ENCODE measurements around the gene SH2D6.

GRCh38 chr2:85369500-85369899 lies 49.0 kb upstream of the SH2D6 start:
- TF ChIP-seq CTCF (IDR thresholded peaks at IDR 0.05; ENCODE audit: low read length) (no peak), EZH2 (optimal IDR thresholded peaks at IDR 0.05; ENCODE audit: low read depth, low read length) (no peak)

Measured in MM.1S (cell line).